CD14-positive monocyte (primary cell): ENCODE results near the gene NLRC5. TPM values are rescaled to one million over a fixed set of nuclear protein-coding genes. Genes with fewer than 3 reads are reported as not detected.

Experiments
- DNase-seq, 3 donors: peaks; one replicate each; pipeline ENCODE4 v3.0.0-alpha.2; 2011 to 2022
- H2AFZ ChIP-seq: 2 replicates; pipeline ENCODE4 v1.6.0; 2012; ENCODE audit warnings: mild to moderate bottlenecking, low read depth, low read length, inconsistent platforms; ENCODE audit not compliant: insufficient read depth, poor library complexity, severe bottlenecking
- H3K27ac ChIP-seq, 2 donors: 1 replicate in 1 of 2; 2 replicates in 1 of 2; pipeline ENCODE4 v1.5.1; 2012 to 2013; ENCODE audit warnings: low read length in 2 of 2, control low read depth in 1 of 2, inconsistent platforms in 1 of 2, low read depth in 1 of 2, mild to moderate bottlenecking in 1 of 2
- H3K27me3 ChIP-seq, 2 donors: one replicate each; pipeline versions ENCODE4 v1.6.0 to v1.6.1; 2011 to 2013; ENCODE audit warnings: low read length in 2 of 2; ENCODE audit not compliant: control insufficient read depth in 2 of 2, insufficient read depth in 2 of 2
- H3K36me3 ChIP-seq, 2 donors: replicated peaks in 1 of 2; 1 replicate in 1 of 2; 2 replicates in 1 of 2; pipeline versions ENCODE4 v1.5.1 to v1.6.1; 2012 to 2013; ENCODE audit warnings: low read length in 2 of 2, control low read depth in 1 of 2, inconsistent platforms in 1 of 2, mild to moderate bottlenecking in 1 of 2; ENCODE audit not compliant: insufficient read depth in 2 of 2, control insufficient read depth in 1 of 2
- H3K4me1 ChIP-seq, 2 donors: 1 replicate in 1 of 2; 2 replicates in 1 of 2; pipeline versions ENCODE4 v1.5.1 to v1.6.1; 2012 to 2013; ENCODE audit warnings: low read length in 2 of 2, control low read depth in 1 of 2, inconsistent platforms in 1 of 2, mild to moderate bottlenecking in 1 of 2, moderate library complexity in 1 of 2; ENCODE audit not compliant: insufficient read depth in 2 of 2, control insufficient read depth in 1 of 2
- H3K4me2 ChIP-seq: replicated peaks from 2 replicates; pipeline ENCODE3; 2012; ENCODE audit warnings: low read length, moderate library complexity, mild to moderate bottlenecking; ENCODE audit not compliant: poor library complexity, severe bottlenecking; ENCODE audit errors: extremely low read depth
- H3K4me3 ChIP-seq, 3 experiments: fragments of 200-600 bp in 1 of 3; sonication (generic) in 1 of 3; replicated peaks in 1 of 3; 1 replicate in 2 of 3; 2 replicates in 1 of 3; pipeline ENCODE4 v1.5.1; 2011 to 2013; ENCODE audit warnings: low read length in 3 of 3, mild to moderate bottlenecking in 3 of 3, control low read depth in 2 of 3, low read depth in 2 of 3, inconsistent platforms in 1 of 3, moderate library complexity in 1 of 3
- H3K79me2 ChIP-seq: 2 replicates; pipeline ENCODE4 v1.6.0; 2012; ENCODE audit warnings: mild to moderate bottlenecking, control low read depth, inconsistent platforms, low read length, moderate library complexity; ENCODE audit not compliant: insufficient read depth
- H3K9ac ChIP-seq: 2 replicates; pipeline ENCODE4 v1.6.0; 2017; ENCODE audit warnings: low read length, mild to moderate bottlenecking; ENCODE audit not compliant: insufficient read depth, poor library complexity, severe bottlenecking
- H3K9me3 ChIP-seq, 2 donors: replicated peaks in 1 of 2; 1 replicate in 1 of 2; 2 replicates in 1 of 2; pipeline versions ENCODE4 v1.5.1 to v1.6.1; 2012 to 2013; ENCODE audit warnings: low read length in 2 of 2, control low read depth in 1 of 2; ENCODE audit not compliant: control insufficient read depth in 1 of 2, insufficient read depth in 1 of 2
- H4K20me1 ChIP-seq: 2 replicates; pipeline ENCODE4 v1.6.0; 2012; ENCODE audit warnings: mild to moderate bottlenecking, low read length, control low read depth, moderate library complexity; ENCODE audit not compliant: insufficient read depth
- H3K27ac Mint-ChIP-seq, 7 donors: one replicate each; pipeline ENCODE4 v1.8.0; 2020; ENCODE audit warnings: mild to moderate bottlenecking in 7 of 7, mixed read lengths in 7 of 7, moderate library complexity in 6 of 7, inconsistent platforms in 2 of 7
- H3K27me3 Mint-ChIP-seq, 3 donors: one replicate each; pipeline ENCODE4 v1.8.0; 2021 to 2022; ENCODE audit warnings: low read depth in 3 of 3, mild to moderate bottlenecking in 3 of 3, mixed read lengths in 3 of 3, moderate library complexity in 3 of 3, inconsistent platforms in 1 of 3
- H3K36me3 Mint-ChIP-seq, 2 donors: one replicate each; pipeline ENCODE4 v1.8.0; 2020; ENCODE audit warnings: mixed read lengths in 2 of 2, inconsistent platforms in 1 of 2, mild to moderate bottlenecking in 1 of 2
- H3K4me1 Mint-ChIP-seq: one replicate; pipeline ENCODE4 v1.8.0; 2020; ENCODE audit warnings: mild to moderate bottlenecking, mixed read lengths
- H3K4me3 Mint-ChIP-seq, 2 donors: one replicate each; pipeline ENCODE4 v1.8.0; 2020; ENCODE audit warnings: mild to moderate bottlenecking in 2 of 2, mixed read lengths in 2 of 2, moderate library complexity in 1 of 2
- H3K9me3 Mint-ChIP-seq, 7 donors: one replicate each; pipeline ENCODE4 v1.8.0; 2020 to 2022; ENCODE audit warnings: mixed read lengths in 7 of 7, mild to moderate bottlenecking in 6 of 7, moderate library complexity in 6 of 7, inconsistent platforms in 2 of 7
- WGBS: methylation state at CpG from one replicate; pipeline ENCODE4 v1.1.5; 2013; ENCODE audit warnings: missing lambda C conversion rate; ENCODE audit not compliant: insufficient coverage; 5-methylcytosine and 5-hydroxymethylcytosine counted together
- intact Hi-C, 2 donors: fragments of 100-400 bp; cut with micrococcal nuclease; formaldehyde crosslinking; loops; one replicate each; pipeline versions ENCODE4 v1.15.0 to v1.15.1; 2023
- polyA plus RNA-seq, 3 donors: library from polyadenylated mRNA; depleted of rRNA in 1 of 3; unstranded in 2 of 3; stranded (reverse) in 1 of 3; fragments of 300-500 nt in 2 of 3; fragments of >200 nt in 1 of 3; fragmentation: Illumina TruSeq in 2 of 3; gene quantifications; 1 replicate in 2 of 3; 2 replicates in 1 of 3; pipeline ENCODE4 v1.2.3, GENCODE V29; 2012 to 2021
- TF ChIP-seq, protein P1 (sequence below): fragments of 200-600 bp; IDR thresholded peaks from one replicate; pipeline ENCODE4 v1.8.0; 2022; ENCODE audit warnings: antibody characterized with exemption, mild to moderate bottlenecking

Gene NLRC5
- polyA plus RNA-seq, 3 donors, result 10.3 to 171 (median 21.6) TPM

DNA sequence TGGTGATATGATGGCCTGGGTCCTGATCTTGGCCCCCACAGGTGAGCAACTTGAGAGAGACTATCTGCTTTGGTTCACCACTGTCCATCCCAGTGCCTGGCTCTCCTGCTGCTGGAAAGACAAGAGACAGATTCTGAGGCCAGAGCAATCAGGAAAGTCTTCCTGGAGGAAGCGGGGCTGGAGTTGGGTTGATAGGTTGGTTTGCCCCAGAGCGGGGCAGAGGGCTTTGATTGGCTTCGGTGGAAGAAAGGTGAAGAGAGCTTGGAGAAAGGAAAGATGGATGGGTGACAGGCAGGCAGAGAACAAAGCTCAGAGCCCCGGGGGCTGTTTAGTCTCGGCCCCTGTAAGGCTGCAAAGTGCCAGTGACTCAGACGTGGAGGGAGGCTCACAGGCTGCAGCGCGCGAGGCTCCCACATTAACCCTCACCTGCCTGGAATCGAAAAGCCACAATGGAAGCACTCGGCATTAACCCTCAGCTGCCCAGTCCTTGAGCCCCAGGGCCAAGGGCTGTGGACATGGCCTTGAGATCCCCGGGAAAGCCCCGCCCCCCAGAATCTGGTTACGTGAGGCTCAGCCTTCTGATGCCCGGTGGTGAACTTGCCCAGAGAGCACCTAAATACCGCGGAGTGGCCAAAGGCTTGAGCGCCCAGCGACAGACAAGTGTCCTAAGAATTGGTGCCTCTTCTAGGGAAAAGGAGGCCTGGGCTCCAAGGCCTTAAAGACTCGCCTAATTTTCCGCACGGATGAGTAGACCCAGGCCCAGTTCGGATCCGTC, 102.0 kb downstream of the NLRC5 start:
- no peaks in the 10 kb centered on the region for H3K36me3 ChIP-seq
- peak overlapping the region; percentile 54 to 86 (median 73) for H3K4me3 ChIP-seq
- TF ChIP-seq, protein P1, sequence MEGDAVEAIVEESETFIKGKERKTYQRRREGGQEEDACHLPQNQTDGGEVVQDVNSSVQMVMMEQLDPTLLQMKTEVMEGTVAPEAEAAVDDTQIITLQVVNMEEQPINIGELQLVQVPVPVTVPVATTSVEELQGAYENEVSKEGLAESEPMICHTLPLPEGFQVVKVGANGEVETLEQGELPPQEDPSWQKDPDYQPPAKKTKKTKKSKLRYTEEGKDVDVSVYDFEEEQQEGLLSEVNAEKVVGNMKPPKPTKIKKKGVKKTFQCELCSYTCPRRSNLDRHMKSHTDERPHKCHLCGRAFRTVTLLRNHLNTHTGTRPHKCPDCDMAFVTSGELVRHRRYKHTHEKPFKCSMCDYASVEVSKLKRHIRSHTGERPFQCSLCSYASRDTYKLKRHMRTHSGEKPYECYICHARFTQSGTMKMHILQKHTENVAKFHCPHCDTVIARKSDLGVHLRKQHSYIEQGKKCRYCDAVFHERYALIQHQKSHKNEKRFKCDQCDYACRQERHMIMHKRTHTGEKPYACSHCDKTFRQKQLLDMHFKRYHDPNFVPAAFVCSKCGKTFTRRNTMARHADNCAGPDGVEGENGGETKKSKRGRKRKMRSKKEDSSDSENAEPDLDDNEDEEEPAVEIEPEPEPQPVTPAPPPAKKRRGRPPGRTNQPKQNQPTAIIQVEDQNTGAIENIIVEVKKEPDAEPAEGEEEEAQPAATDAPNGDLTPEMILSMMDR, result no peak
- Mint-ChIP-seq H3K9me3 (no peaks in the 10 kb centered on the region), H3K4me3 (peak overlapping the region; percentile 78 to 87), H3K27me3 (peaks cover 0 to 5% (median 0%) of the 10 kb centered on the region in 3 donors), H3K36me3 (peaks cover 7 to 17% of the 10 kb centered on the region in 2 donors), H3K27ac (peak overlapping the region; percentile 70 to 89 (median 85)), H3K4me1 (peaks cover 57% of the 10 kb centered on the region)
- peaks cover 35% of the 10 kb centered on the region for H3K79me2 ChIP-seq
- intact Hi-C loops, result loop anchor here in 1 of 2 donors (5.0 kb wide), 1 partner anchor 91 kb away; no protein-coding TSS in a partner anchor
- no peaks in the 10 kb centered on the region for H3K27me3 ChIP-seq
- peaks cover 41 to 48% of the 10 kb centered on the region in 2 donors for H3K4me1 ChIP-seq
- peak overlapping the region; percentile 82 for H3K4me2 ChIP-seq
- H3K9me3 ChIP-seq, result no peaks in the 10 kb centered on the region
- WGBS, result 18% methylated on average over 24 of the region's 24 CpGs
- peak overlapping the region; percentile 59 to 76 for H3K27ac ChIP-seq
- H3K9ac ChIP-seq, result peak overlapping the region; percentile 79
- peak overlapping the region; percentile 96 for H2AFZ ChIP-seq
- peaks cover 21% of the 10 kb centered on the region for H4K20me1 ChIP-seq
- DNase-seq, result peak in 2 of 3 donors; percentile 18 to 37

DNA sequence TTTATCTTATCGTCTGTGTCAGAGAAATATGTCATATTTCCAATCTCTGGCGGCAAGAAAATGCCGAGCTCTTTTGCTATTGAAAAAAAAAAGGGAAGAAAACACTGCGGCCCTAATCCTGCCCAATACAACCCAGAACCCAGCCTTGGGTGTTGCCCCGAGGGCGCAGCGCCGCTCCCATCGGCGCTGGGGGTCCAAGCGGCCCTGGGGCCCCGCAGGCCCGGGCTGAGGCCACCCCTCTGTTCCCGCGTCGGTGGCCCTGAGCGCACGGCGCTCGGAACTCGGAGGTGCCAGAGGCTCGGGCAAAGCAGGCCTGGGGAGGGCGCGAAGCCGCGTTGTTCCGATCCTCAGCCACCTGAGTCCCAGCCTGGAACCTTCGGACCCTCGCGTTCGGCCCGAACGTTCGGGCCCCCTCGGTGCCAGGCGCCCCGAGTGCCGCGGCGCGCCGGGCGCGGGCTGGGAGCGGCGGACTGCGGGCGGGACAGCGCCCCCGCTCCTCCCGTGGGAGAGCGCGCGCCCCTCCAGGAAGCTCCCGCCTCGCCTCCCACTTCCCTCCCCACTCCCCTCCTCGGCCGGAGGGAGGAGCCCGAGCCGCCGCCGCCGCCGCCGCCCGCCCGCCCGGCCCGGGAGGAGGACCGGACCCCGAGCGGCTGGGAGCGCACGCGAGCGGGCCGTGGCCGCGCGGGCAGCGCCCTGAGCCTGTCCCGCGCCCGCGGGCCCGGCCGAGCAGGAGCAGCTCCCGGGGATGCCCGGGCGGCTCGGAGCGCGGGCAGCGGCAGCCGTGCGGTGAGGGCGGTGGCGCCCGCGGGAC, 102.8 kb downstream of the NLRC5 start, which contains the start of gene CPNE2:
Gene CPNE2, plus strand, starts transcription at position 609 of the 811 bp plus-strand sequence. CDS start 18,160 bp downstream, outside the sequence.
- Histone ChIP-seq H3K36me3 (peaks cover 0 to under 1% of the 10 kb centered on the region in 2 donors), H4K20me1 (peaks cover 26% of the 10 kb centered on the region), H3K27me3 (no peaks in the 10 kb centered on the region), H3K4me3 (peak within 1 kb of the TSS; percentile 54 to 86 (median 77)), H3K79me2 (peaks cover 42% of the 10 kb centered on the region), H3K4me2 (peak within 1 kb of the TSS; percentile 82), H3K9me3 (no peaks in the 10 kb centered on the region), H2AFZ (peak within 1 kb of the TSS; percentile 96), H3K27ac (peak within 1 kb of the TSS; percentile 59 to 76), H3K9ac (peak within 1 kb of the TSS; percentile 79), H3K4me1 (peaks cover 41 to 48% of the 10 kb centered on the region in 2 donors)
- H3K4me3 Mint-ChIP-seq, result peak within 1 kb of the TSS; percentile 78 to 87
- WGBS, result under 1% methylated on average over 85 of the region's 100 CpGs
- TF ChIP-seq, protein P1, result no peak
- peaks cover 10 to 24% of the 10 kb centered on the region in 2 donors for H3K36me3 Mint-ChIP-seq
- H3K4me1 Mint-ChIP-seq, result peaks cover 56% of the 10 kb centered on the region
- H3K9me3 Mint-ChIP-seq, result no peaks in the 10 kb centered on the region
- peaks cover 0 to 5% (median 0%) of the 10 kb centered on the region in 3 donors for H3K27me3 Mint-ChIP-seq
- peak in 2 of 3 donors; percentile 30 to 40 for DNase-seq
- H3K27ac Mint-ChIP-seq, result peak within 1 kb of the TSS; percentile 70 to 89 (median 86)
- intact Hi-C loops, result loop anchor here in 1 of 2 donors (5.0 kb wide), 1 partner anchor 90 kb away; no protein-coding TSS in a partner anchor
